Ecto neural progenitor cell (in vitro differentiated cells): ENCODE data around the gene AGAP1.
"Not testable (repeated sequence)": the region's sequence is repeated elsewhere in the genome, so short reads cannot be mapped to it uniquely, and the experiment has no call there.

Source experiments
- DNase-seq: peaks from one replicate; pipeline ENCODE4 v3.0.0-alpha.2; 2018; ENCODE audit warnings: low spot score

Gene AGAP1

GRCh38 chr2:236042087-236042486 is 548.2 kb downstream of the AGAP1 start:
- DNase-seq = no peak

- DNase-seq = no peak
Observed at GRCh38 chr2:236044191-236044590, 550.3 kb downstream of the AGAP1 start.

GRCh38 chr2:236045251-236046235 is 551.7 kb downstream of the AGAP1 start:
- DNase-seq = no peak

- no peak for DNase-seq
Observed at GRCh38 chr2:236046715-236047114, 552.9 kb downstream of the AGAP1 start.

GRCh38 chr2:236047176-236047575 is 553.3 kb downstream of the AGAP1 start:
- no peak for DNase-seq

- DNase-seq = no peak
Observed at GRCh38 chr2:236047886-236048540, 554.2 kb downstream of the AGAP1 start.

- no peak for DNase-seq
Observed at GRCh38 chr2:236049981-236050380, 556.1 kb downstream of the AGAP1 start.

GRCh38 chr2:236051351-236051750 is 557.5 kb downstream of the AGAP1 start:
- DNase-seq = no peak

GRCh38 chr2:236051806-236052205 is 558.0 kb downstream of the AGAP1 start:
- DNase-seq = no peak

- DNase-seq = no peak
Observed at GRCh38 chr2:236052206-236052605, 558.4 kb downstream of the AGAP1 start.

- peak; percentile 64 for DNase-seq
Observed at GRCh38 chr2:236052926-236053821, 559.3 kb downstream of the AGAP1 start.

GRCh38 chr2:236054125-236054524 is 560.3 kb downstream of the AGAP1 start:
- DNase-seq = no peak

GRCh38 chr2:236054621-236055305 is 560.9 kb downstream of the AGAP1 start:
- no peak for DNase-seq

- no peak for DNase-seq
Observed at GRCh38 chr2:236055471-236055870, 561.6 kb downstream of the AGAP1 start.

- no peak for DNase-seq
Observed at GRCh38 chr2:236056141-236056540, 562.3 kb downstream of the AGAP1 start.

GRCh38 chr2:236057375-236057774 is 563.5 kb downstream of the AGAP1 start:
- DNase-seq = no peak

- no peak for DNase-seq
Observed at GRCh38 chr2:236061497-236061896, 567.7 kb downstream of the AGAP1 start.

GRCh38 chr2:236061899-236062298 is 568.1 kb downstream of the AGAP1 start:
- DNase-seq = no peak

- DNase-seq = not testable (repeated sequence)
Observed at GRCh38 chr2:236062806-236063205, 569.0 kb downstream of the AGAP1 start.

GRCh38 chr2:236063994-236064393 is 570.2 kb downstream of the AGAP1 start:
- no peak for DNase-seq

GRCh38 chr2:236065314-236066160 is 571.7 kb downstream of the AGAP1 start:
- no peak for DNase-seq
